ENCODE data around the gene PRICKLE2. TPM values are rescaled to one million over a fixed set of nuclear protein-coding genes. Genes with fewer than 3 reads are reported as not detected.

Gene PRICKLE2
- total RNA-seq, 1 donor from 2014 or later = 37.2 TPM

DNA sequence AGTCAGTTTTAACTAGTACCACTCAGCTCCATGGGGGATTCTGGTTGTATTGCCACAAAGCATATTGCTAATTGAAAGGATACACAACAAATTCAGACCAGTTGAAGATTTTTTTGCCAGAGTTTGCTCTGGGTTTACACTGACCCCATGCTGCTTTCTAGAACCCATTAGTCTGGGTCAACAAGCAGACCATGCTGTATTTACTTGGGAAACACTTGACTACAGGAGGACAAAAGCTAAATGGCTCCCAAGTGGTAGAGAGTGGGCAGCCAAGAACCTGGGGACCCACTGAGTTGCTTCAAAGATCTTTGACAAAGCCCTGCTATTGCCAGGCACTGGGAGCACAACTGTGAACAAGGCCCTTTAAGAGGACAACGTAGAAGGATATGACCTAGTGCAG is 115.2 kb downstream of the PRICKLE2 start:
- TF ChIP-seq, protein P1, sequence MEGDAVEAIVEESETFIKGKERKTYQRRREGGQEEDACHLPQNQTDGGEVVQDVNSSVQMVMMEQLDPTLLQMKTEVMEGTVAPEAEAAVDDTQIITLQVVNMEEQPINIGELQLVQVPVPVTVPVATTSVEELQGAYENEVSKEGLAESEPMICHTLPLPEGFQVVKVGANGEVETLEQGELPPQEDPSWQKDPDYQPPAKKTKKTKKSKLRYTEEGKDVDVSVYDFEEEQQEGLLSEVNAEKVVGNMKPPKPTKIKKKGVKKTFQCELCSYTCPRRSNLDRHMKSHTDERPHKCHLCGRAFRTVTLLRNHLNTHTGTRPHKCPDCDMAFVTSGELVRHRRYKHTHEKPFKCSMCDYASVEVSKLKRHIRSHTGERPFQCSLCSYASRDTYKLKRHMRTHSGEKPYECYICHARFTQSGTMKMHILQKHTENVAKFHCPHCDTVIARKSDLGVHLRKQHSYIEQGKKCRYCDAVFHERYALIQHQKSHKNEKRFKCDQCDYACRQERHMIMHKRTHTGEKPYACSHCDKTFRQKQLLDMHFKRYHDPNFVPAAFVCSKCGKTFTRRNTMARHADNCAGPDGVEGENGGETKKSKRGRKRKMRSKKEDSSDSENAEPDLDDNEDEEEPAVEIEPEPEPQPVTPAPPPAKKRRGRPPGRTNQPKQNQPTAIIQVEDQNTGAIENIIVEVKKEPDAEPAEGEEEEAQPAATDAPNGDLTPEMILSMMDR (IDR thresholded peaks at IDR 0.05) = no peak
- Histone ChIP-seq H3K27me3 (no peaks in the 10 kb centered on the region), H3K27ac (no peak overlapping the region), H3K4me1 (no peaks in the 10 kb centered on the region), H3K36me3 (no peaks in the 10 kb centered on the region), H3K4me3 (no peak overlapping the region), H3K9me3 (no peaks in the 10 kb centered on the region)
- ATAC-seq (no peak), DNase-seq (no peak)
- intact Hi-C loops (cut with DNase I) = no loop called here

DNA sequence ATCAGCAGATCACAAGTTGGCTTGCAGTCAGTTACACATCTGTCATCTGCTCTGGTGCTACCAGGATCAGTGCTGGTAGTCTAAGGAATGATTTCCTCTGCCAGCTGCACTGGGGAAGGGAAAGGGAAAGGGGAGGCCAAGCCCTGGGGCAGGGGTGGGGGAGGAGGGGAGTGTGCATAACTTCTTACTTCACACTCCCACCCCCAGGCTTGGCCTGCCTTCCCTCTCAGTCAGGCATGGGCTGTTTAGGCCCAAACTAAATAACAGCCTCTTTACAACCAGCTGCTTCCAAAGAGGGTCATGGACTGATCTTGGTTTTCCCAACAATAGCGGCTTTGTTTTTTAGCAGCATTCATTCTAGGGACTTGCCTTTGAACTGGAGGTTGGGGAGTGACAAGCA is 115.8 kb downstream of the PRICKLE2 start:
- DNase-seq = no peak
- ATAC-seq = no peak

DNA sequence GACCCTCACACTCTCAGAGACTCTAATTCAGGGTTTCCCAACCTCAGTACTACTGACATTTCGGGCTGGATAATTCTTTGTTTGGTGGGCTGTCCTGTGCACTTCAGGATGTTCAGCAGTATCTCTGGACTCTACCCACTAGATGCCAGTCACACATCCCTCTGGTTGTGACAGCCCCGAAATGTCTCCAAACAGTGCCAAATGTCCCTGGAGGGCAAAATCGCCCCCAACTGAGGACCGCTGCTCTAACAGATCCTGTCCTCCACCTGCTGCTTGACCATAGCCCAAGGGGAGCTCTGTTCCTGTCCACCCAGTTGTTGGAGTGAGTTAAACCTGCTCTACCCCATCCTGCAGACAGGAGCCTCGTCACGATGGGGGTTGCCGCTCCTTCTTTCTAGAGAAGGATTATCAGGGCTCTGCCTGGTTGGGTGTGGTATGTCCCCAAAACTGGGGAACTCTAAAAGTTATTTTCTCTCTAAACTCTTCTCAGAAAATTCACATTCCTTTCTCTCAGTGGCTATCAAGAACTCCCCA is 116.4 kb downstream of the PRICKLE2 start:
- Histone ChIP-seq H3K4me3 (no peak overlapping the region), H3K4me1 (no peaks in the 10 kb centered on the region), H3K27ac (no peak overlapping the region), H3K9me3 (no peaks in the 10 kb centered on the region), H3K36me3 (no peaks in the 10 kb centered on the region), H3K27me3 (no peaks in the 10 kb centered on the region)
- TF ChIP-seq, protein P1 (IDR thresholded peaks at IDR 0.05) = no peak
- DNase-seq (no peak), ATAC-seq (no peak)
- intact Hi-C loops (cut with DNase I) = no loop called here

More for the DNA sequence above, 115.8 kb downstream of the PRICKLE2 start:
- intact Hi-C loops (cut with DNase I) = no loop called here
- no peak overlapping the region for H3K4me3 ChIP-seq
- H3K27ac ChIP-seq = no peak overlapping the region
- TF ChIP-seq, protein P1 (IDR thresholded peaks at IDR 0.05) = no peak
- no peaks in the 10 kb centered on the region for H3K36me3 ChIP-seq
- no peaks in the 10 kb centered on the region for H3K27me3 ChIP-seq
- no peaks in the 10 kb centered on the region for H3K4me1 ChIP-seq
- no peaks in the 10 kb centered on the region for H3K9me3 ChIP-seq

DNA sequence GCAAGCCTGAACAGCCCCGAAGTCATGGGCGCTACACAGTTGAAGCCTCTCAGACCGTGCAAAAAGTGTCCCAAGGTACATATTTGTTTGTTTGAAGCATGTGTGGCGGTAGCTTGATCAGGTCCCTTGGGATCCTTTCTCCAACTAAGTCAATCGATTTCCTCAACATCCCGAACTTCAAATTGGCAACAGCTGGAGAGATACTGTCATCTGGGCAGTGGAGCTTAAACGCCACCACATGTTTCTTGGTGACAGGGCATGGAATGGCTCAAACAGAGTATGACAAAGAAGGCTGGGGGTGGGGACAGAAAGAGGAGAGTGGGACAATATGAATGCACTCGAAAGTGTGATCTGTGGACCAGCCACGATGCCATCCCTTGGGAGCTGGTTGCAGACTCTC is 117.0 kb downstream of the PRICKLE2 start:
- Histone ChIP-seq H3K4me1 (no peaks in the 10 kb centered on the region), H3K27me3 (no peaks in the 10 kb centered on the region), H3K9me3 (no peaks in the 10 kb centered on the region), H3K27ac (no peak overlapping the region), H3K4me3 (no peak overlapping the region), H3K36me3 (no peaks in the 10 kb centered on the region)
- DNase-seq = no peak
- intact Hi-C loops (cut with DNase I) = no loop called here
- TF ChIP-seq, protein P1 (IDR thresholded peaks at IDR 0.05) = no peak
- no peak for ATAC-seq

DNA sequence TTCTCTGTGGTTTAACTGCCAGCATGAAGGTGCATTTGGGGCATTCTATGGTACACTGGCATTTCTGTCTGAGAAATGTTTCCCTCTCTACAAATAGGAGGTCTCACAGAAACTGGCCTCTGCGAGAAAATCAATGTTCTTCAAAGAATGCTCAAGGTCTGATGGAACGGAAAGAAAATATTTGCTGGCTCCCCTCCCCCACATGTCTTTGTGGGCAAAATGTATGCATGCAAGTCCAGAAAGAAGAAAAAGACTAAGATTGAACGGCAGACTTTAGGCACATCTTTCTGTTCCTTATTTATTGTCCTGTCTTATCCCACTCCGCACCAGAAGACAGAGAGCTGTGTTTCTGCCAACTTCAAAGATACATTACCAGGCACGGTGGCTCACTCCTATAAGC is 118.1 kb downstream of the PRICKLE2 start:
- ATAC-seq = no peak
- Histone ChIP-seq H3K9me3 (no peaks in the 10 kb centered on the region), H3K27me3 (no peaks in the 10 kb centered on the region), H3K36me3 (no peaks in the 10 kb centered on the region), H3K27ac (no peak overlapping the region), H3K4me1 (no peaks in the 10 kb centered on the region), H3K4me3 (no peak overlapping the region)
- TF ChIP-seq, protein P1 (IDR thresholded peaks at IDR 0.05) = no peak
- intact Hi-C loops (cut with DNase I) = no loop called here
- DNase-seq = no peak

DNA sequence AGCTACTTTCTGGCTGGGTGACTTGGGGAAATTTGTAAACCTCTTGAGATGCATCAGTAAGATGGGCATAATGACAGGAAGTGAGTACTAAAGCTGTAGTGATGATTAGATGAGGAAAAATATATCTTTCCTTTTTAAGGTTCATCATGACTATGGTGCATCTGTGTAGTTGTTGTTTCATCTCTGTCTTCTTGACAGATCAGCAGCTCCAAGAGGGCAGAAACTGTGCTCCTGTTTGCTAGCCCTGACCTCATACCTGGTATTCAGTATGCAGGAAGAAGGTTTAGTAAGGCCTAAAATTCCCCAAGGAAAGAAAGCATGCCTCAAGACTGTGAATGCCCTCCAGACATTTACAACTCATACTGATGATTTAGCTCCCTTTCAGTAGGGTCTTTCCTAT is 119.5 kb downstream of the PRICKLE2 start:
- TF ChIP-seq, protein P1 (IDR thresholded peaks at IDR 0.05) = no peak
- ATAC-seq = no peak
- intact Hi-C loops (cut with DNase I) = no loop called here

More for the DNA sequence above, 119.5 kb downstream of the PRICKLE2 start:
- Histone ChIP-seq H3K36me3 (no peaks in the 10 kb centered on the region), H3K4me3 (no peak overlapping the region), H3K4me1 (no peaks in the 10 kb centered on the region), H3K9me3 (no peaks in the 10 kb centered on the region), H3K27me3 (no peaks in the 10 kb centered on the region), H3K27ac (no peak overlapping the region)
- no peak for DNase-seq
